ENCODE data around the gene ELL. TPM values are rescaled to one million over a fixed set of nuclear protein-coding genes. Genes with fewer than 3 reads are reported as not detected.

The ELL gene
- polyA plus RNA-seq, 1 donor from 2014 or later: 7.2 TPM

DNA sequence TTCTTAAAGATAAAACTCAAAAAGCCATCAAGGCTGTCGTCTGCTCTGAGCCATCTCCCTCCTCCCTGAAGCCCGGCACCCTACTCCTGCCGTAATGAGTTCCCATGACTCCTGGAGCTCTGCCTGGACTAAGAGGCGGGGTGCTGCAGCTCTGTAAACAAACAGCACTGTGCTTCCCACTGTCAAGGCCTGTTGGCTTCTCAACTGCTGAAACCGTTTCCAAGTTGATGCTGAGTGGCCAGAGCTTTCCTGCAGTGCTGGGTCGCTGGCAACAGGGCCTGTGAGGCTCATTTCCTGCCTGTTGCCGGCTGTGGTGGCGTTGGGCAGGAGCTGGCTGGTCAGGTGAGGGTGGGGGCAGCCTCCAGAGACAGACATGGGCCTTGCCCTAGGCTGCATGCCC is 57.2 kb downstream of the ELL start:
- Histone ChIP-seq H3K27ac (ENCODE audit: low read length) (no peak overlapping the region), H3K79me2 (replicated peaks; ENCODE audit: insufficient read depth, low read length) (no peaks in the 10 kb centered on the region), H3K36me3 (ENCODE audit: insufficient read depth, low read length) (no peaks in the 10 kb centered on the region), H3K9me2 (ENCODE audit: insufficient read depth, low read length) (no peaks in the 10 kb centered on the region), H2AFZ (ENCODE audit: low read depth, low read length) (no peak overlapping the region), H3K9me3 (ENCODE audit: low read length) (no peaks in the 10 kb centered on the region), H4K20me1 (ENCODE audit: insufficient read depth) (no peaks in the 10 kb centered on the region), H3F3A (ENCODE audit: insufficient read depth, low read length, poor library complexity, severe bottlenecking) (no peaks in the 10 kb centered on the region), H3K9ac (ENCODE audit: low read length) (no peak overlapping the region), H3K4me2 (ENCODE audit: low read length) (no peak overlapping the region), H3K4me3 (ENCODE audit: low read length) (no peak overlapping the region), H3K27me3 (ENCODE audit: insufficient read depth, low read depth, low read length) (no peaks in the 10 kb centered on the region)
- TF ChIP-seq, protein P1, sequence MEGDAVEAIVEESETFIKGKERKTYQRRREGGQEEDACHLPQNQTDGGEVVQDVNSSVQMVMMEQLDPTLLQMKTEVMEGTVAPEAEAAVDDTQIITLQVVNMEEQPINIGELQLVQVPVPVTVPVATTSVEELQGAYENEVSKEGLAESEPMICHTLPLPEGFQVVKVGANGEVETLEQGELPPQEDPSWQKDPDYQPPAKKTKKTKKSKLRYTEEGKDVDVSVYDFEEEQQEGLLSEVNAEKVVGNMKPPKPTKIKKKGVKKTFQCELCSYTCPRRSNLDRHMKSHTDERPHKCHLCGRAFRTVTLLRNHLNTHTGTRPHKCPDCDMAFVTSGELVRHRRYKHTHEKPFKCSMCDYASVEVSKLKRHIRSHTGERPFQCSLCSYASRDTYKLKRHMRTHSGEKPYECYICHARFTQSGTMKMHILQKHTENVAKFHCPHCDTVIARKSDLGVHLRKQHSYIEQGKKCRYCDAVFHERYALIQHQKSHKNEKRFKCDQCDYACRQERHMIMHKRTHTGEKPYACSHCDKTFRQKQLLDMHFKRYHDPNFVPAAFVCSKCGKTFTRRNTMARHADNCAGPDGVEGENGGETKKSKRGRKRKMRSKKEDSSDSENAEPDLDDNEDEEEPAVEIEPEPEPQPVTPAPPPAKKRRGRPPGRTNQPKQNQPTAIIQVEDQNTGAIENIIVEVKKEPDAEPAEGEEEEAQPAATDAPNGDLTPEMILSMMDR (IDR thresholded peaks at IDR 0.05; ENCODE audit: poor library complexity, severe bottlenecking): no peak
- TF ChIP-seq REST (IDR thresholded peaks at IDR 0.05; ENCODE audit: borderline replicate concordance): no peak
- TF ChIP-seq SMC3 (conservative IDR thresholded peaks at IDR 0.05; ENCODE audit: poor library complexity): no peak
- no peak for TF ChIP-seq EZH2 (IDR thresholded peaks at IDR 0.05; ENCODE audit: borderline replicate concordance, insufficient read depth, low read length, poor library complexity, severe bottlenecking)
- no peak for TF ChIP-seq RAD21 (conservative IDR thresholded peaks at IDR 0.05)
- no peak for TF ChIP-seq EP300 (conservative IDR thresholded peaks at IDR 0.05; ENCODE audit: poor library complexity, severe bottlenecking)
- TF ChIP-seq TAF1 (IDR thresholded peaks at IDR 0.05; ENCODE audit: low read depth): no peak
- no peak for TF ChIP-seq POLR2AphosphoS5 (IDR thresholded peaks at IDR 0.05)
- TF ChIP-seq MXI1 (conservative IDR thresholded peaks at IDR 0.05; ENCODE audit: poor library complexity, severe bottlenecking): no peak

GRCh38 chr19:18461471-18461870 is 60.4 kb downstream of the ELL start:
- Histone ChIP-seq H3K9ac (ENCODE audit: low read length) (no peak overlapping the region), H3F3A (ENCODE audit: insufficient read depth, low read length, poor library complexity, severe bottlenecking) (no peaks in the 10 kb centered on the region), H4K20me1 (ENCODE audit: insufficient read depth) (no peaks in the 10 kb centered on the region), H3K4me2 (ENCODE audit: low read length) (no peak overlapping the region), H2AFZ (ENCODE audit: low read depth, low read length) (no peak overlapping the region), H3K4me3 (ENCODE audit: low read length) (no peak overlapping the region), H3K27ac (ENCODE audit: low read length) (no peak overlapping the region), H3K9me3 (ENCODE audit: low read length) (no peaks in the 10 kb centered on the region), H3K9me2 (ENCODE audit: insufficient read depth, low read length) (no peaks in the 10 kb centered on the region), H3K27me3 (ENCODE audit: insufficient read depth, low read depth, low read length) (no peaks in the 10 kb centered on the region), H3K79me2 (replicated peaks; ENCODE audit: insufficient read depth, low read length) (no peaks in the 10 kb centered on the region), H3K36me3 (ENCODE audit: insufficient read depth, low read length) (no peaks in the 10 kb centered on the region)
- TF ChIP-seq RAD21 (conservative IDR thresholded peaks at IDR 0.05) (no peak), MXI1 (conservative IDR thresholded peaks at IDR 0.05; ENCODE audit: poor library complexity, severe bottlenecking) (no peak)

DNA sequence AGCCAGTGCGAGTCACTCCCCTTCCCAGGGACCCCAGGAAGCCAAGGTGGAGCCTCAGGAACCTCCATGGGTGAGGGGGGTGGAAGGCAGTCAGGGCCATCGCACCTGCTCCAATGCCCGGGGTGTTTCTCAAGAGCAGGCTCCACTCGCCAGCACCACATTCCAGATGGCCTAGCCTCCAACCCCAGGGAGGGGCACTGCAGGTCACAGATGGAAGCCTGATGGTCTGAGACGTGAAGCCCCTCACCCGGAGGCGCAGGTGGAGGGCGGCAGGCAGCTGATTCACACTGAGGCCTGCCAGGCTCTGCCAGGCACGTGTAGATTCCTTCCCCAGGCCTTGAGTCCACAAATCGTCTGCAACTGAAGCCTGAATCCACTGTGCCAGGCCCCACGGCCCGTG is 61.0 kb downstream of the ELL start:
- H3K27ac ChIP-seq (ENCODE audit: low read length): no peak overlapping the region
- TF ChIP-seq POLR2AphosphoS5 (IDR thresholded peaks at IDR 0.05) (no peak), TAF1 (IDR thresholded peaks at IDR 0.05; ENCODE audit: low read depth) (no peak), REST (IDR thresholded peaks at IDR 0.05; ENCODE audit: borderline replicate concordance) (no peak), EZH2 (IDR thresholded peaks at IDR 0.05; ENCODE audit: borderline replicate concordance, insufficient read depth, low read length, poor library complexity, severe bottlenecking) (no peak), RAD21 (conservative IDR thresholded peaks at IDR 0.05) (no peak)

More for the DNA sequence above, 61.0 kb downstream of the ELL start:
- Histone ChIP-seq H3K79me2 (replicated peaks; ENCODE audit: insufficient read depth, low read length) (no peaks in the 10 kb centered on the region), H3K9ac (ENCODE audit: low read length) (no peak overlapping the region), H3K9me3 (ENCODE audit: low read length) (no peaks in the 10 kb centered on the region), H3K36me3 (ENCODE audit: insufficient read depth, low read length) (no peaks in the 10 kb centered on the region), H4K20me1 (ENCODE audit: insufficient read depth) (no peaks in the 10 kb centered on the region), H3K4me2 (ENCODE audit: low read length) (no peak overlapping the region), H2AFZ (ENCODE audit: low read depth, low read length) (no peak overlapping the region), H3K27me3 (ENCODE audit: insufficient read depth, low read depth, low read length) (no peaks in the 10 kb centered on the region), H3F3A (ENCODE audit: insufficient read depth, low read length, poor library complexity, severe bottlenecking) (no peaks in the 10 kb centered on the region), H3K9me2 (ENCODE audit: insufficient read depth, low read length) (no peaks in the 10 kb centered on the region), H3K4me3 (ENCODE audit: low read length) (no peak overlapping the region)
